GM21360 (cell line): Measurements from ENCODE around the gene ABCA13.
"Not testable (repeated sequence)": the region's sequence is repeated elsewhere in the genome, so short reads cannot be mapped to it uniquely, and the experiment has no call there.

Source experiments
- ATAC-seq: cut with Tn5 transposase; IDR thresholded peaks from one replicate; pipeline ENCODE4 v1.9.1; 2021; ENCODE audit warnings: mild to moderate bottlenecking, moderate library complexity; ENCODE audit not compliant: unreplicated experiment

Gene ABCA13

DNA sequence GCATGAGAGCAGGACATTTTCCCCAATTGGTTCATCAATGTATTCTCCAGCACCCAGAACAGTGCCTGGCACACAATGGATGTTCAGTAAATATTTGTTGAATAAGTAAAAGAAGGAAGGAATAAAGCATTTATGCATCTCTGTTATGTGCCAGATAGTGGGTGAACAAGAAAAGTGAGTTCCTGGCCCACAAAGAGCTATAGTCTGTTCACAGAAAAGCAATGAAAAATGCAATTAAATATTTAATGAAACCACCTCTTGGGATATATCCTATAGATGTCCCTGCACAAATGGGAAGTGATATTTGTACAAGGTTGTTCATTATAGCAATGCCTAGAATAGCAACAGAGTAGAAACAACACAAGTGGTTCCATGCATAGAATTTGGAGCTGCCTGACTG is 2.1 kb downstream of the ABCA13 start:
- ATAC-seq: no peak

DNA sequence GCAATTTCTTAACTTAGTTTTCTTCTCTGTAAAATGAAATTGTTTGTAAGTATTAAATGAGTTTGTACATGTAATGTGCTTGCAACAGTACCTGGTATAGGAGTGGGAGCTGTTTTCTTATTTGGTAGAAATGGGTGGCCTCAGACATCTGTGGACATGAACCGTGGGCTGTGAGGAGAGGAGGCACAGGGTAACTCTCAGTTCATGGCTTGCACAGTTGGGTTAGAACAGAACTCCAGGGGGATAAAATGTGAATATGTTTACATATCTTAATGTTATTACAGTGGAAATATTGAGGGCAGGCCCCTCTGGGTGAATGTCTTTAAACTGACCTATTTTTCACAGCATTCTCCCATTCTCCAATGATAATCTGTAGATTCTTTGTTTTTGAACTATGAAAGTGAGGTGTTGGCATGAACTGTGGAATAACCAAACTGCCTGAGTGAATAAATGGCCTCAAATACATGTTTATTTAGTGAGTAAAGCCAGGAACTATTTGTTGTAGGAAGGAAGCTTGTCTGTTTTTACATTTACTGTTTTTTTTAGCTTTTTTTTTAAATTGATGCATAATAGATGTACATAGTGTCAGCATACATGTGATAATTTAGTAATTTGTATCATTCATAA is 2.6 kb downstream of the ABCA13 start:
- no peak for ATAC-seq

- ATAC-seq: no peak
These were observed 3.8 kb downstream of the ABCA13 start for GRCh38 chr7:48175019-48175418.

DNA sequence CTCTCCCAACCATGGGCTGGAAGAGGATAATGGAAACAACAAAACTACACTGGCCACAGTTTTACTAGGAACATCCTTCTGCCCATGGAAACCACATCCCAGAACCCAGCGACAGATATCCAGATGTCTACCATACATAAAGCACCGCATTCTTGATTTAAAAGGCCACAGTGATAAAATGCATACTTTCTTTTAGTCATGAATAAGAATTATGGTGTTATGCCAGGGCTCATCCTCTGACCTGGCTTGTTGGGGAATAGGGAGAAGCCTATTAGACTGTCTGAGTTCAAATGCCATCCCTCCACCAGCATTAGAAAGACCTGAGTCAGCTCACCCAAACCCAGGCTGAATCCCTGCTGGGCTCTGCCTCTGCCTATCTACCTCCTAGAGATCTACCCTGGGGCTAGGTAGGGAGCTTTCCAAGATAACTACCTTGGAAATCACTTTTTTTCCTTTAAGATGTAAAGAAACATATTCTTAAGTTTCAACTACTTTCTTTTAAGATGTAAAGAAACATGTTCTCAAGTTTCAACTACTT is 5.2 kb downstream of the ABCA13 start:
- ATAC-seq: no peak

DNA sequence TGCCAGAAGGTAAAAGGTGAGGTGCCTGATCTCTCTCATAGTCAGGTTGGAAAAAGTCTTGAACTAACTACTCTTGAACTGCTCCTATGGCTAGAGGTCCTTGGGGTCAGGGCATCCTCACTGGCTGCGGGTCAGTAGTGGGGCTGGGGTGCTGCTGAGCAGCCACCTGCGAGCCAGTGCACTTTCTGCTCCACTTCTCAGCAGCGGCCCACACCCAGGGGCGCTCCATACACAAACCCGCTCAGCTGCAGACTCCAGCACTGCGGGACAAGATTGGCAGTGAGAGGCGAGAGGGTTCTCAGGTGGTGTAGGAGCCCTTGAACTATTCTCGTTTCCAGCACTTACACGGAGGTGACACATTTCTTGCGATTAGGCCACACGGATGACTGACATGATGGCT is 6.0 kb downstream of the ABCA13 start:
- no peak for ATAC-seq

DNA sequence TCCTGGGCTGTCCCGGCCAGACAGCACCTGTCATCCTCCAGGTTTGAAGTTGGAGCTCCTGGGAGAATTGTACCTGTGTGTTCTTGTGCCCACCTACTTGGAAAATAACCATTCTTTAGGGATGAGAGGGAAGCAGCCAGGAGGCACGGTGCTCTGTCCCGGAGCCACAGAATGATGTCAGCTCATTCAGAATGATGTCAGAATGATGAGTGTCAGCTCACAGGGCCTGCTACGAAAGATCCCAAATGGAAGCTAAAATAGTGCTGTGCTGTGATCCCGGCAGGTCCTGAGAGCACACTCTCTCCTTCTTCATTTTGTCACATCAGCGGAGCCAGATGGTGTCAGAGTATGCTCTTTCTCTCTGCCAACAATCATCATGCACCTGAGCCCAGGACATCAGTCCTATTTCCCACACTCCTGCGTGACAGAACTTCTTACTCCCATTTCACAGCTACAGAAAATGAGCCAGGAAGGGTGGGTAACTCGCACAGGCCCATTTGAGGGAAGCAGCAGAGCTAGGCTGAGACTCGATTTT is 8.3 kb downstream of the ABCA13 start:
- ATAC-seq: no peak

GRCh38 chr7:48180981-48181380 is 9.7 kb downstream of the ABCA13 start:
- no peak for ATAC-seq

GRCh38 chr7:48182718-48183369 is 11.6 kb downstream of the ABCA13 start:
- no peak for ATAC-seq

DNA sequence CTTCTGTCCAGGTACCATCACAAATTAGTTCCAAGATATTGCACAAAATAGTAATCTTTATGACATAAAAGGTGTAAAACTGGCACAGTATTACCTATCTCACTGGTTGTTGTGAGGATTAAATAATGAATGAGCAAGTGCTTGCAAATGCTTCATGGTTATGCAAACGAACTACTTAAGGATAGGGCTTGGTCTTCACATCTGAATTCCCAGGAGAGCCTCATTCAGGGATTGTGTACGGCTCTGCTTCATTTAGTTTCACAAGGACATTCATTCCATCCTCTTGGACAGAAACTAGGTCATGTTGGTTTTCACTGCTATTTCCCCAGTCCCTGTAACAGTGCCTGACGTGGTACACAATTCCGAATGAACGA is 12.1 kb downstream of the ABCA13 start:
- no peak for ATAC-seq

GRCh38 chr7:48183965-48184364 is 12.7 kb downstream of the ABCA13 start:
- ATAC-seq: no peak

DNA sequence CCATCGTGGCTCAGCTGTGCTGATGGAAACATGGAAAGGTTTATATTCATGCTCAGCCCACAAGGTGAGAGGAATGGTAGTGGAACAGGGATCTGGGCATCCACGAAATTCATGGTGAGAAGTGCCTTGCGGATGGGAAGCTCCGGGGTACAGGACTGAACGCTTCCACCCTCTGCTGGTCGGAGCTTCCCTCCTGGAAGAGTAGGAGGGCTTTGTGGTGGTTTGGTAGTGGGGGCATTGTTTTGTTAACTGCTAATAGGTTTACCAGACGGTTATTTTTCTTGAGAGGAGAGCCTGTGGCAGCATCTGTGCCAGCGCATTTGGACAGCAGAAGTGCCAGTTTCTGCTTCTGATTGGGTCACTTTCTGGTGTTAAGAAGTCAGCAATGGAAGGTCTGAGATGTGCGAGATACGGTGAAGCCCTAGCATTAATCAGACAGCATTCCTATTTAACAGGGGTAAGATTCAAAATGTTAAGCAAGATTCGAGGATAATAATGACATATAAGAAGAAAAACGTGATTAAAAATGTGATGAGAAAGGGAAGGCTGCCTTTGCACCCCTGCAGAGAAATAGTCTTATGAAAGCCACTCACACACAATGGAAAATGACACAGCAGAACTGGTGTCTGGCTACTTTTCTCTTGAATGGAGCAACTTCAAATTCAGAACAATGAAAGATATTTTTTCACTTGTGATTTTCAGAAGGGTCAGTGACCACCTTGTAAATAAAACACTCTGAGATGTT is 17.7 kb downstream of the ABCA13 start:
- no peak for ATAC-seq

GRCh38 chr7:48192996-48193395 is 21.7 kb downstream of the ABCA13 start:
- ATAC-seq: no peak

- ATAC-seq: no peak
These were observed 22.2 kb downstream of the ABCA13 start for GRCh38 chr7:48193421-48193820.

DNA sequence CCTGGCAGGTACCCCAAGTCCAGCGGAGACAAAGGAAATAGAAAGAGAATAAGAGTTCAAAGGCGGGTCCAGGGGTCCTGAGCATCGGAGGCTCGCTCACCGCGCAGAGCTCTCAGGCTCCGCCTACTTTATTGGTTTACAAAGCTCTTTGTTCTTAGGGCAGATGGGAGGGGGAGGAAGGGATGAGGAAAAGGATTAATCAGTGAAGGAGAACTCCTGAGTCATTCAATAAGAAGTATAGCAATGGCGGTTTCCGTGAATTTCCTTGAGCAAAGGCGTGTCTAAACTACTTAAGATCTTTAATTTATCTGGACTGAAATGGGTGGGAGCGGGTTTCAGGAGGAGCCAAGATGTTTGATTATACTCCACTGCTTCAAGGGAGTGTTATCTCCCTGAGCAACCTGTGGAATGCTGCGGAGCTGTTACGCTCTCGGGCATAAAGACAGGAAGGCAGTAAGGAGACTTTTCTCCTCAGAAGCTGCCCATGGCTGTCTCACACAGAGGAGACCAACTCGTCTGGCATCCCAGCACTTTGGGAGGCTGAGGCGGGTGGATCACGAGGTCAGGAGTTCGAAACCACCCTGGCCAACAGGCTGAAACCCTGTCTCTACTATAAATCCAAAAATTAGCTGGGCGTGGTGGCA is 29.8 kb downstream of the ABCA13 start:
- ATAC-seq: not testable (repeated sequence)

- ATAC-seq: not testable (repeated sequence)
These were observed 31.7 kb downstream of the ABCA13 start for GRCh38 chr7:48202916-48203315.

GRCh38 chr7:48207155-48207675 is 36.0 kb downstream of the ABCA13 start:
- ATAC-seq: no peak

- no peak for ATAC-seq
These were observed 37.8 kb downstream of the ABCA13 start for GRCh38 chr7:48209004-48209600.

DNA sequence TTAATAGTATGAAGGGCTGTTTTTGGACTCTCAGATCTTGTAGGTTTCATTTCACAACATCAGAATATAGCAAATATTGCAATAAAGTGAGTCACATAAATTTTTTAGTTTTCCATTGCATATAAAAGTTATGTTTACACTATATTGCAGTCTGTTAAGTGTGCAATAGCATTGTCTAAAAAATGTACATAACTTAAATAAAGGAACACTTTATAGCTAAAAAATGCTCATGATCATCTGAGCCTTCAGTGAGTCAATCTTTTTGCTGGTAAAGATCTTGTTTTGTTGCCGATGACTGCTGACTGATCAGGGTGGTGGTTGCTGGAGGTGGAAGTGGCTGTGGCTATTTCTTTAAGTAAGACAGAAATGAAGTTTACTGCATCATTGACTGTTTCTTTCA is 42.0 kb downstream of the ABCA13 start:
- no peak for ATAC-seq

DNA sequence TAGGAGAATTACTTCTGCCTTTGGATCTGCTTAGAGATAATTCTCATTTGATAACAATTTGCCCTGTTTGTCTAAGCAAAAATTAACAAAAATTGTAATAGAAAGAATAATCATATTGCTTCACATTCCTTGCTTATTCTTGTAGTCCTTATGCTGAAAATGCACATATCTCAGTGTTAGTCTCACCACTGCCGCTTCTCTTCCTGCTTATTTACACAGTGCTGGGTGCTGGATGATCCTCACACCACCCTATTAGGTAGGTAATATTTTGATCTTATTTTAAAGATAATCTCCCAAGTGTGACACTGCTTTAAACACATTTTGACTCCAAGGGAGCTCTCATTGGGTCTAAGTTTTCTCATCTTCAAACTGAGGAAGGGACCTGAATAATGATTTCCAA is 46.0 kb downstream of the ABCA13 start:
- ATAC-seq: no peak

DNA sequence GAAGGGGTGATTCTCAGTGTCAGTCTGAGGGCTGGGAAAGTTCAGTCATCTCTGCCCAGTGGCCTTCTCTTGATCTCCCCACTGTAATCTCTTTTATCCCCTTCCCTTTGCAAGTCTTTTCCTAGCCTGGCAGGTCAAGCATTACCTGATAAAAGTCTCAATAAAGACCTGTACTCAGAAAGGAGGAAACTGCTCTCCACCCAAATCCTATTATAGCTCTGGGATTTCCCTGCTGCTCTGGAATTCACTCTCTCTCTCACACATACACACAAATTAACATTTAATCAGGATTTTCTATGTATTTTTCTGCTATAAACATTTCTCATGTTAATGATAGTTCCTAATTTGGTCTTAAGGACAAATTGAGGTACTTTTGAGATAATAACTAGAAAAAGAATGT is 46.5 kb downstream of the ABCA13 start:
- no peak for ATAC-seq

- ATAC-seq: no peak
These were observed 52.8 kb downstream of the ABCA13 start for GRCh38 chr7:48224042-48224441.
